ACC112 (cell line): ENCODE results near the gene CT47A1.
"Not testable (repeated sequence)": the region's sequence is repeated elsewhere in the genome, so short reads cannot be mapped to it uniquely, and the experiment has no call there.

ENCODE experiments used
- H2AFZ ChIP-seq: fragments of 200-600 bp; sonication (generic); one replicate; pipeline ENCODE4 v1.6.0; 2017; ENCODE audit warnings: antibody characterized with exemption, low read length; ENCODE audit not compliant: unreplicated experiment
- H3K27ac ChIP-seq: fragments of 200-600 bp; sonication (generic); 2 replicates; pipeline ENCODE4 v1.5.1; 2014; ENCODE audit warnings: low read depth, mild to moderate bottlenecking, antibody characterized with exemption, low read length, moderate library complexity
- H3K27me3 ChIP-seq: fragments of 200-600 bp; sonication (generic); 2 replicates; pipeline ENCODE4 v1.6.1; 2014; ENCODE audit warnings: mild to moderate bottlenecking, antibody characterized with exemption, low read length, moderate library complexity, mixed read lengths; ENCODE audit not compliant: insufficient read depth
- H3K36me3 ChIP-seq: fragments of 200-600 bp; sonication (generic); 2 replicates; pipeline ENCODE4 v1.6.1; 2016; ENCODE audit warnings: mild to moderate bottlenecking, antibody characterized with exemption, low read length, moderate library complexity, mixed read lengths; ENCODE audit not compliant: insufficient read depth
- H3K4me1 ChIP-seq: fragments of 200-600 bp; sonication (generic); one replicate; pipeline ENCODE4 v1.6.1; 2016; ENCODE audit warnings: low read length, mixed read lengths; ENCODE audit not compliant: insufficient read depth, unreplicated experiment, control insufficient read depth
- H3K4me3 ChIP-seq: fragments of 200-600 bp; sonication (generic); 2 replicates; pipeline ENCODE4 v1.5.1; 2014; ENCODE audit warnings: mild to moderate bottlenecking, low read depth, low read length
- H3K79me2 ChIP-seq: fragments of 200-600 bp; sonication (generic); one replicate; pipeline ENCODE4 v1.6.0; 2016; ENCODE audit warnings: low read length; ENCODE audit not compliant: control insufficient read depth, unreplicated experiment, insufficient read depth

Gene CT47A1

DNA sequence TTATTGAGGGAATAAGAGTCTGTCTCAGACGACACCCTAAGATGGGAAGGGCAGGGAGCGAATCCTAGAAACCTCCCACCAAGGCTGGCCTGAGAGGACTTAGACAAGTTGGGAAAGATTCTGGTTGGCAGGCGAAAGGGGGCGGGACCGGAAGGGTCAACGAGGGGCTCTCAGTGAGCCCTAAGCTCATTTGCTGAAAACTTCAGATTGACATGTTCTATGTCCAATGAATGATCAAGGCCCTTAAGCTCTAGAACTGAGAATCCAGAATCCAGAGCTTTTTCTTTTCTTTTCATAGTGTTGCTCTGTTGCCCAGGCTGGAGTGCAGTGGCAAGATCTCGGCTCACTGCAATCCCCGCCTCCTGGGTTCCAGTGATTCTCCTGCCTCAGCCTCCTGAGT lies at the start of gene CT47A1:
TSS of gene CT47A1 (minus strand) at position 101 of the 400 bp plus-strand sequence. CDS start 231 bp downstream, outside the sequence.
- H3K4me3 ChIP-seq, H3K27me3 ChIP-seq, H3K27ac ChIP-seq, H3K4me1 ChIP-seq, H2AFZ ChIP-seq, H3K36me3 ChIP-seq, H3K79me2 ChIP-seq: not testable (repeated sequence)

DNA sequence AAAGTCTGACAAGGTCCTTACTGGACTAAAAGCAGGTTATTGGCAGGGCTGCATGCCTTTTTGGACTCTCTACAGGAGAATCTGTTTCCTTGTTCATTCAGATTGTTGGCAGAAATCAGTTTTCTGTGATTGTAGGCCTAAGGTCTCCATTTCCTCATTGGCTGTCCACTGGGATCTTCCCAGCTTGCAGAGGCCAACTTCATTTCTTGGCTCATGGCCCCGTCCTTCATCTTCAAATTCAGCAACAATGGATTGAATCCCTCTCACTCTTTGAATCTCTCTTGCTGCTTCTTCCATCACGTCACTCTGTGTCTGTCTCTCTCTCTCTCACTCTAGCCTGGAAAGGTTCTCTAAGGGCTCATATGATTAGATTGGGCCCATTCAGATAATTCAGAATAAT lies 47.0 kb upstream of the CT47A1 start:
- H3K36me3 ChIP-seq: no peaks in the 10 kb centered on the region
- H2AFZ ChIP-seq: no peak overlapping the region
- H3K4me1 ChIP-seq: no peaks in the 10 kb centered on the region
- H3K4me3 ChIP-seq: no peak overlapping the region
- H3K27me3 ChIP-seq: no peaks in the 10 kb centered on the region
- no peak overlapping the region for H3K27ac ChIP-seq
- H3K79me2 ChIP-seq: no peaks in the 10 kb centered on the region

DNA sequence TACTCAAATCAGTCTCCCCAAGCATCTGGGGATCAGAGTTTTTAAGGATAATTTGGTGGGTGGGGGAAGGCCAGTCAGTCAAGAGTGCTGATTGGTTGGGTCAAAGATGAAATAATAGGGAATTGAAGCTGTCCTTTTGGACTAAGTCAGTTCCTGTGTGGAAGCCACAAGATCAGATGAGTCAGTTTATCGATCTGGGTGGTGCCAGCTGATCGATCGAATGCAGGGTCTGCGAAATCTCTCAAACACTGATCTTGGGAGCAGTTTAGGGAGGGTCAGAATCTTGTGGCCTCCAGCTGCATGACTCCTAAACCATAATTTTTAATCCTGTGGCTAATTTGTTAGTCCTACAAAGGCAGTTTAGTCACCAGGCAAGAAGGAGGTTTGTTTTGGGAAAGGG lies 44.5 kb upstream of the CT47A1 start:
- H2AFZ ChIP-seq: no peak overlapping the region
- H3K4me1 ChIP-seq: no peaks in the 10 kb centered on the region
- no peaks in the 10 kb centered on the region for H3K36me3 ChIP-seq
- H3K4me3 ChIP-seq: no peak overlapping the region
- no peaks in the 10 kb centered on the region for H3K27me3 ChIP-seq
- H3K27ac ChIP-seq: no peak overlapping the region
- H3K79me2 ChIP-seq: no peaks in the 10 kb centered on the region

GRCh38 chrX:121028419-121028818 lies 42.9 kb upstream of the CT47A1 start:
- H3K4me1 ChIP-seq: no peaks in the 10 kb centered on the region
- no peaks in the 10 kb centered on the region for H3K27me3 ChIP-seq
- no peaks in the 10 kb centered on the region for H3K36me3 ChIP-seq
- H3K79me2 ChIP-seq: no peaks in the 10 kb centered on the region
- H3K27ac ChIP-seq: no peak overlapping the region
- H3K4me3 ChIP-seq: no peak overlapping the region
- no peak overlapping the region for H2AFZ ChIP-seq

DNA sequence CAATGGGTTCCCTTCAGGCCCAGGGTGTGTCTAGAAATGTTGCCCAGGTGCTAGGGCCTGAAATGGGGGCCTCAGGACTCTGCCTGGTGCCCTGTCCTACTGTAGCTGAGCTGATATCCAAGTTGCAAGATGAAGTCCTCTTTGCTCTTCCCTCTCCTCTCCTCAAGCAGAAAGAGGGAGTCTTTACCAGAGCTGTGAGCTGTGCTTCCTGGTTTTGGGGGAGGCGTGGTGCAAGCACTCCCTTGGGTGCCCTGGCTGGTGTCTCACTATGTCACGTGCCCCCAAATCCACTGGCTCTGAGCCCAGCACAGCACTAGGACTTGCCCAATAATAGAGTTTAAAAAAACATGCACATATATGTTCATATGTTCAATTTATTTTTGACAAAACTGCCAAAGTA lies 29.3 kb upstream of the CT47A1 start:
- no peak overlapping the region for H2AFZ ChIP-seq
- H3K27ac ChIP-seq: no peak overlapping the region
- no peaks in the 10 kb centered on the region for H3K27me3 ChIP-seq
- H3K4me3 ChIP-seq: no peak overlapping the region
- no peaks in the 10 kb centered on the region for H3K4me1 ChIP-seq
- no peaks in the 10 kb centered on the region for H3K79me2 ChIP-seq
- no peaks in the 10 kb centered on the region for H3K36me3 ChIP-seq

DNA sequence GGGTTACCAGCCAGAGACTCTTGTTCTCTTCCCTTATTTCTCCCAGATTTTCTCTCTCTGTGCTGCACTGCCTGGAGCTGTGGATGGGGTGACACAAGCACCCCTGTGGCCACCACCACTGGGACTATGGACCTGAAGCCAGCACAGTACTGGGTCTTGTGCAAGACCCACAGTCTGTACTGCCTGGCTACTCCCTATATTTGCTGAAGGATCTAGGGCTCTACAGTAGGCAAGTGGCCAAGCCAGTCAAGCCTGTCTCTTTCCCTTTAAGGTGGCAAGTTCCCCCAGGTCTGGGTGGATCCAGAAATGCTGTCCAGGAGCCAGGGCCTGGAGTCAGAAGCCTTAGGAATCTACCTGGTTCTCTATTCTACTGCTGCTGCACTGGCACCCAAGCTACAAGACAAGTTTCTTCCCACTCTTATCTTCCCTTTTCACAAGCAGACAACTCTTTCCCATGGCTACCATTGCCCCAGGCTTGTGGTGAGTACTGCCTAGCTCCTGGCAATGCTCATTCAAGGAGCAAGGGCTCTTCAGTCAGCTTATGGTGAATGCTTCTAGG lies 28.4 kb upstream of the CT47A1 start:
- no peaks in the 10 kb centered on the region for H3K79me2 ChIP-seq
- H3K4me3 ChIP-seq: no peak overlapping the region
- no peak overlapping the region for H3K27ac ChIP-seq
- H2AFZ ChIP-seq: no peak overlapping the region
- no peaks in the 10 kb centered on the region for H3K27me3 ChIP-seq
- no peaks in the 10 kb centered on the region for H3K36me3 ChIP-seq
- H3K4me1 ChIP-seq: no peaks in the 10 kb centered on the region

GRCh38 chrX:121011254-121011653 lies 25.7 kb upstream of the CT47A1 start:
- no peak overlapping the region for H3K27ac ChIP-seq
- H2AFZ ChIP-seq: no peak overlapping the region
- H3K4me1 ChIP-seq: peaks cover 5% of the 10 kb centered on the region
- no peak overlapping the region for H3K4me3 ChIP-seq
- H3K79me2 ChIP-seq: no peaks in the 10 kb centered on the region
- no peaks in the 10 kb centered on the region for H3K36me3 ChIP-seq
- no peaks in the 10 kb centered on the region for H3K27me3 ChIP-seq

DNA sequence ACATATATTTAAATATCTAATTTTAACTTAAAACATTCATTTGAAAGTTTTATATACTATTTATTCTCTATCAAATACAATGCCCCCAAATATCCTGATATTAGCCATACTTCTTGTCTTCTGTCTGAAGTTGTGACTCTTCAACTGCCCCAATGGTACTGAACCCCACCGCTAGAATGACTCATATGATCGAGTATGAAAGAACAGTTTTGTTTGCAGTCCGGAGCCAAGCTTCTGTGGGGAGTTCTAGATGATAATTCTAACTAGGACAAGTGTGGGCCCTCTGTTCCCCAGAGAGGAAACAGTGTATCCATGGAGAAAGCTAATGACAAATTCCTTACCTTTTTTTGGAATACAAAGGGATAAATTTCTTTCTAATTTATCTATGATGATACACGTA lies 24.7 kb upstream of the CT47A1 start:
- H3K36me3 ChIP-seq: no peaks in the 10 kb centered on the region
- H3K79me2 ChIP-seq: no peaks in the 10 kb centered on the region
- H2AFZ ChIP-seq: no peak overlapping the region
- H3K27ac ChIP-seq: no peak overlapping the region
- H3K4me1 ChIP-seq: peaks cover 5% of the 10 kb centered on the region
- no peaks in the 10 kb centered on the region for H3K27me3 ChIP-seq
- no peak overlapping the region for H3K4me3 ChIP-seq

DNA sequence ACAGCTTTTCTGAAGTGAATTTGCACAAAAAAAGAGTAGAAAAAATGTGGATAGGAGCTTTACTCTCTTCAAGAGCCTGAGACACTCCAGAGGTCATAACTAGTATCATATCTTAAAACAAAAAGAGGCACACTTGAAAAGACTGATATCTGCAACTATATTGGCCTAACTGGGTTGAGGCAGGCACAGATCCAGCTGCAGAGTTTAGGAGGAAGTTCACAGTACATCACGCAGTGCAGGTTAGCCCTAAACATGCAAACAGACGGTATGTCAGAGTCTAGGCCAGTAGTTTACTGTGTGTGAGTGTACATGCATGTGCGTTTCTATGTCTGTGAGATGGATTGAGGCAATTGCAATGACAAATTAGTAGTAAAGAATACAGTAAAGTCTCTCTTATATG lies 24.2 kb upstream of the CT47A1 start:
- no peak overlapping the region for H2AFZ ChIP-seq
- H3K4me1 ChIP-seq: peaks cover 5% of the 10 kb centered on the region
- no peak overlapping the region for H3K4me3 ChIP-seq
- H3K27ac ChIP-seq: no peak overlapping the region
- no peaks in the 10 kb centered on the region for H3K36me3 ChIP-seq
- H3K79me2 ChIP-seq: no peaks in the 10 kb centered on the region
- H3K27me3 ChIP-seq: no peaks in the 10 kb centered on the region

DNA sequence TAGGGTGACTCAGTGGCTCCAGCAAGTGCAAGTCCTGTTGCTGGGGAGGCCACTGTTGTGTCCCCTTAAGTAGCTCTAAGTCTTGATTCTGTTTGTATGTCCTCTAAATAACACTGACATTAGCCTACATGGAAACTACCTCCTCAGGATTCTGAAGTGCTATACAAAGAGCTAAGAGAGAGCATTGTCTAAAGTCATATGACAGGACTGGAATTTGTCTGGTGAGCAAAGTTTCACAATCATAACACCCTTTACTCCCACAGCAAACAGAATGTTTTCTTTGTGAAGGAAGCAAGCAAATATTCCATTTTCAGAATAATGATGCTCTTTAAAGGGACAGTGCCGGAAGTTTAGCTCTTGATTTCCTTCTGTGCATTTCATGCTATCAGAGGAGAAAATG lies 23.4 kb upstream of the CT47A1 start:
- H3K27me3 ChIP-seq: no peaks in the 10 kb centered on the region
- no peaks in the 10 kb centered on the region for H3K36me3 ChIP-seq
- no peak overlapping the region for H3K27ac ChIP-seq

DNA sequence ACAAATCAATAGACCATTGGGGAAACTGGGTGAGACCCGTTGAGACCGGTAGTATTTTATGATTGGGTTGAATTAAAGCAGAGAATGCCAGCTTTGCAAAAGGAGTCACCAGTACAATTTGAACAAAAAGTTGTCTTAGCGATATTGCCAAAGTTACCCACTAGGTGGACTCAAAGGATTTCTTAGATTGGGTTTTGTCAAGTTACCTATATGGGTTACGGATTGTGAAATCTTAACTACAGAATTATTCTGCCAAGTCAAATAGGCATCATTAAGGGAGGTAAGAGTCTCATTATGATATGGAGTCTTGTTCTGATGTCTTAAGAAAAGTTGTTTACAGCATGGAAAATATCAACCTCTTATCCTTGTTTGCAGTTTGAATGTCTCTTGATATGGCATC lies 15.0 kb upstream of the CT47A1 start:
- Histone ChIP-seq H3K27me3 (no peaks in the 10 kb centered on the region), H3K4me3 (no peak overlapping the region), H3K4me1 (peaks cover 2% of the 10 kb centered on the region), H3K36me3 (no peaks in the 10 kb centered on the region), H3K27ac (no peak overlapping the region), H3K79me2 (no peaks in the 10 kb centered on the region), H2AFZ (no peak overlapping the region)

More for the DNA sequence above, 23.4 kb upstream of the CT47A1 start:
- no peak overlapping the region for H2AFZ ChIP-seq
- H3K4me3 ChIP-seq: no peak overlapping the region
- H3K79me2 ChIP-seq: no peaks in the 10 kb centered on the region
- H3K4me1 ChIP-seq: peaks cover 5% of the 10 kb centered on the region
